Measurements from ENCODE around the gene RRP12. TPM values are rescaled to one million over a fixed set of nuclear protein-coding genes. Genes with fewer than 3 reads are reported as not detected.

RRP12 gene
- total and polyA plus RNA-seq, 2 experiments from 2014 or later: 17.6 to 17.7 TPM

DNA sequence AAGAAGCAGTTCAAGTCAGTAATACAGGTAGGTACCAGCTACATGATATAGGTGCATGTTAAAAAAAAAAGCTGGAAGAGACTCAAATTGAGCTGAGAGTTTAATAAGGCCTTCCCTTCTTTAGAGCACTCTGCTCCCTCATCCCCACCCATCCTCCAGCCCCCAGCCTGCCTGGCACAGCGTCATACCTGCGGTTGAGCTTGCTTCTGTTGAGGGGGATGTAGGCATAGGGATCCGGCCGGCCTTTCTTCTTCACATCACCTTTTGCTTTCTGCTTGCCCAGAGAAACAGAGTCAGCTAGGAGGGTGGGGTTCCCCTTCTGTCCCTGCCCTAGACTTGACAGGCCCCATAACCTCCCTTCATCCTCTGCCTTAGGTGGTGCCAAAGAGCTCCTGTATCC is 42.8 kb downstream of the RRP12 start:
- Histone ChIP-seq H3K4me3 (no peak overlapping the region), H3K27me3 (replicated peaks; ENCODE audit: insufficient read depth) (no peaks in the 10 kb centered on the region), H3K79me2 (ENCODE audit: insufficient read depth) (no peaks in the 10 kb centered on the region), H3K27ac (no peak overlapping the region), H3K36me3 (ENCODE audit: low read depth) (no peaks in the 10 kb centered on the region; the same call in 1 of the 2 replicates), H3K9ac (no peak overlapping the region), H3K9me3 (ENCODE audit: low read depth) (no peaks in the 10 kb centered on the region), H3K9me2 (ENCODE audit: insufficient read depth) (no peaks in the 10 kb centered on the region), H3K4me2 (ENCODE audit: unreplicated experiment) (no peak overlapping the region), H3F3A (ENCODE audit: insufficient read depth) (no peaks in the 10 kb centered on the region), H4K20me1 (ENCODE audit: insufficient read depth) (no peaks in the 10 kb centered on the region), H2AFZ (no peak overlapping the region), H3K4me1 (ENCODE audit: insufficient read depth) (no peaks in the 10 kb centered on the region)
- WGBS, 2 experiments (ENCODE audit: low coverage in 1 of 2, low lambda C conversion rate in 2 of 2, missing lambda C conversion rate in 2 of 2): 92 to 95% methylated on average over 4 of the region's 4 CpGs
- TF ChIP-seq EZH2 (IDR thresholded peaks at IDR 0.05; ENCODE audit: insufficient read depth, poor library complexity, severe bottlenecking) (no peak), EZH2phosphoT487 (IDR thresholded peaks at IDR 0.05; ENCODE audit: insufficient read depth, low read depth) (no peak)
- no peak for DNase-seq
- in situ Hi-C loops (cut with MboI): no loop called here

- H3K27me3 ChIP-seq (replicated peaks; ENCODE audit: insufficient read depth): no peaks in the 10 kb centered on the region
- no peaks in the 10 kb centered on the region for H3K9me3 ChIP-seq (ENCODE audit: low read depth)
- no peak overlapping the region for H3K4me3 ChIP-seq
- in situ Hi-C loops (cut with MboI): no loop called here
- no peak overlapping the region for H3K4me2 ChIP-seq (ENCODE audit: unreplicated experiment)
- TF ChIP-seq EZH2 (IDR thresholded peaks at IDR 0.05; ENCODE audit: insufficient read depth, poor library complexity, severe bottlenecking) (no peak), EZH2phosphoT487 (IDR thresholded peaks at IDR 0.05; ENCODE audit: insufficient read depth, low read depth) (no peak)
- H4K20me1 ChIP-seq (ENCODE audit: insufficient read depth): no peaks in the 10 kb centered on the region
- no peaks in the 10 kb centered on the region for H3K4me1 ChIP-seq (ENCODE audit: insufficient read depth)
- H3K9me2 ChIP-seq (ENCODE audit: insufficient read depth): no peaks in the 10 kb centered on the region
- WGBS, 2 experiments (ENCODE audit: low coverage in 1 of 2, low lambda C conversion rate in 2 of 2, missing lambda C conversion rate in 2 of 2): 74 to 80% methylated on average over 7 of the region's 7 CpGs
- no peaks in the 10 kb centered on the region; the same call in 1 of the 2 replicates for H3K36me3 ChIP-seq (ENCODE audit: low read depth)
- no peaks in the 10 kb centered on the region for H3F3A ChIP-seq (ENCODE audit: insufficient read depth)
- H3K79me2 ChIP-seq (ENCODE audit: insufficient read depth): no peaks in the 10 kb centered on the region
- H3K9ac ChIP-seq: no peak overlapping the region
- DNase-seq: no peak
- no peak overlapping the region for H2AFZ ChIP-seq
- H3K27ac ChIP-seq: no peak overlapping the region
These were observed 44.2 kb downstream of the RRP12 start for GRCh38 chr10:97356918-97357317.

GRCh38 chr10:97356318-97356914 is 44.7 kb downstream of the RRP12 start:
- no peaks in the 10 kb centered on the region for H3K4me1 ChIP-seq (ENCODE audit: insufficient read depth)
- H3K4me2 ChIP-seq (ENCODE audit: unreplicated experiment): no peak overlapping the region
- no peak overlapping the region for H3K27ac ChIP-seq
- H4K20me1 ChIP-seq (ENCODE audit: insufficient read depth): no peaks in the 10 kb centered on the region
- 80 to 82% methylated on average over 6 of the region's 6 CpGs for WGBS, 2 experiments (ENCODE audit: low coverage in 1 of 2, low lambda C conversion rate in 2 of 2, missing lambda C conversion rate in 2 of 2)
- H3K9me3 ChIP-seq (ENCODE audit: low read depth): no peaks in the 10 kb centered on the region
- TF ChIP-seq EZH2 (IDR thresholded peaks at IDR 0.05; ENCODE audit: insufficient read depth, poor library complexity, severe bottlenecking) (no peak), EZH2phosphoT487 (IDR thresholded peaks at IDR 0.05; ENCODE audit: insufficient read depth, low read depth) (no peak)
- peak; percentile 8 for DNase-seq
- no peaks in the 10 kb centered on the region for H3K9me2 ChIP-seq (ENCODE audit: insufficient read depth)
- H3F3A ChIP-seq (ENCODE audit: insufficient read depth): no peaks in the 10 kb centered on the region
- no peaks in the 10 kb centered on the region; the same call in 1 of the 2 replicates for H3K36me3 ChIP-seq (ENCODE audit: low read depth)
- in situ Hi-C loops (cut with MboI): no loop called here
- no peaks in the 10 kb centered on the region for H3K27me3 ChIP-seq (replicated peaks; ENCODE audit: insufficient read depth)
- H3K79me2 ChIP-seq (ENCODE audit: insufficient read depth): no peaks in the 10 kb centered on the region
- H2AFZ ChIP-seq: no peak overlapping the region
- H3K9ac ChIP-seq: no peak overlapping the region
- no peak overlapping the region for H3K4me3 ChIP-seq

- in situ Hi-C loops (cut with MboI): no loop called here
- no peak overlapping the region for H2AFZ ChIP-seq
- no peaks in the 10 kb centered on the region for H3K79me2 ChIP-seq (ENCODE audit: insufficient read depth)
- DNase-seq: peak; percentile 18
- H3K4me1 ChIP-seq (ENCODE audit: insufficient read depth): no peaks in the 10 kb centered on the region
- no peak overlapping the region for H3K9ac ChIP-seq
- no peaks in the 10 kb centered on the region; the same call in 1 of the 2 replicates for H3K36me3 ChIP-seq (ENCODE audit: low read depth)
- WGBS, 2 experiments (ENCODE audit: low coverage in 1 of 2, low lambda C conversion rate in 2 of 2, missing lambda C conversion rate in 2 of 2): 74 to 78% methylated on average over 5 of the region's 5 CpGs
- H3K4me3 ChIP-seq: no peak overlapping the region
- H3K9me2 ChIP-seq (ENCODE audit: insufficient read depth): no peaks in the 10 kb centered on the region
- no peak overlapping the region for H3K27ac ChIP-seq
- no peaks in the 10 kb centered on the region for H4K20me1 ChIP-seq (ENCODE audit: insufficient read depth)
- no peaks in the 10 kb centered on the region for H3F3A ChIP-seq (ENCODE audit: insufficient read depth)
- H3K9me3 ChIP-seq (ENCODE audit: low read depth): no peaks in the 10 kb centered on the region
- no peak overlapping the region for H3K4me2 ChIP-seq (ENCODE audit: unreplicated experiment)
- TF ChIP-seq EZH2 (IDR thresholded peaks at IDR 0.05; ENCODE audit: insufficient read depth, poor library complexity, severe bottlenecking): no peak
- no peak for TF ChIP-seq EZH2phosphoT487 (IDR thresholded peaks at IDR 0.05; ENCODE audit: insufficient read depth, low read depth)
- H3K27me3 ChIP-seq (replicated peaks; ENCODE audit: insufficient read depth): no peaks in the 10 kb centered on the region
These were observed 45.6 kb downstream of the RRP12 start for GRCh38 chr10:97355571-97355975.

All from GM23248 (cell line).